ENCODE data around the gene ACAD8. TPM values are rescaled to one million over a fixed set of nuclear protein-coding genes. Genes with fewer than 3 reads are reported as not detected.
"Not testable (repeated sequence)": the region's sequence is repeated elsewhere in the genome, so short reads cannot be mapped to it uniquely, and the experiment has no call there.

ACAD8 gene
- total and polyA plus RNA-seq, 10 of the 15 experiments (the other 5 are each of a cell fraction or from before 2014, with no cell fraction given) = 9.9 to 34.8 (median 22.2) TPM

GRCh38 chr11:134277183-134278001 lies 24.0 kb downstream of the ACAD8 start (continued):
- TF ChIP-seq KDM1A (IDR thresholded peaks at IDR 0.05; ENCODE audit: borderline replicate concordance) = no peak

- DNase-seq (ENCODE audit: low read depth, low spot score) (no peak), ATAC-seq (no peak), FAIRE-seq (no peak)
- H2AFZ ChIP-seq (ENCODE audit: control insufficient read depth, low read depth, low read length) = no peak overlapping the region
- H3K9ac ChIP-seq (ENCODE audit: control insufficient read depth, insufficient read depth, low read length) = no peak overlapping the region
- H3K36me3 ChIP-seq (ENCODE audit: control insufficient read depth in 2 of 2, insufficient read depth in 2 of 2, low read length in 1 of 2) = no peaks in the 10 kb centered on the region
- intact Hi-C loops (cut with micrococcal nuclease; ENCODE audit: unreplicated experiment) (no loop called here), in situ Hi-C loops (cut with MboI) (no loop called here)
- H3K27ac ChIP-seq (ENCODE audit: control insufficient read depth, insufficient read depth) = no peak overlapping the region
- H3K4me3 ChIP-seq = no peak overlapping the region
- CTCF ChIA-PET = interaction anchor here (0.5 to 2.2 kb wide), 3 partner anchors 15 to 92 kb away, joined by 4 to 9 read pairs (median 5); no protein-coding TSS in a partner anchor
- H3K79me2 ChIP-seq (ENCODE audit: control insufficient read depth, insufficient read depth, low read length) = no peaks in the 10 kb centered on the region
- RAD21 ChIA-PET (ENCODE audit: unreplicated experiment) = no interaction called here
- no peak overlapping the region for H3K4me2 ChIP-seq (ENCODE audit: control insufficient read depth, insufficient read depth)
- peaks cover 10 to 22% of the 10 kb centered on the region in 2 experiments for H3K27me3 ChIP-seq (replicated peaks in 1 of 2; ENCODE audit: control insufficient read depth in 2 of 2, insufficient read depth in 2 of 2, low read length in 1 of 2)
- no peaks in the 10 kb centered on the region; the same call in 2 of the 3 replicates for H3K9me3 ChIP-seq (replicated peaks; ENCODE audit: control insufficient read depth, insufficient read depth, low read length)
- POLR2A ChIA-PET = no interaction called here
- 67% methylated on average over 4 of the region's 4 CpGs for WGBS (ENCODE audit: insufficient coverage, insufficient replicate concordance, low lambda C conversion rate, missing lambda C conversion rate)
- no peaks in the 10 kb centered on the region for H4K20me1 ChIP-seq (ENCODE audit: control insufficient read depth, insufficient read depth)
- H3K4me1 ChIP-seq (ENCODE audit: control insufficient read depth, insufficient read depth, low read length) = peaks cover 6% of the 10 kb centered on the region
- SMC1A ChIA-PET (ENCODE audit: uncharacterized antibody, unreplicated experiment) = interaction anchor here (0.6 kb wide), 1 partner anchor 187 kb away, joined by 3 read pairs; no protein-coding TSS in a partner anchor
- TF ChIP-seq TCF3 (IDR thresholded peaks at IDR 0.05; ENCODE audit: borderline replicate concordance, insufficient read depth, low read depth, low read length) (no peak), ESRRA (IDR thresholded peaks at IDR 0.05; ENCODE audit: low read length) (no peak), PBX3 (IDR thresholded peaks at IDR 0.05; ENCODE audit: insufficient replicate concordance, low read depth, low read length) (no peak)
- no TSS peak for BruUV-seq (replicated peaks)
Observed at GRCh38 chr11:134278356-134278755, 25.0 kb downstream of the ACAD8 start.

DNA sequence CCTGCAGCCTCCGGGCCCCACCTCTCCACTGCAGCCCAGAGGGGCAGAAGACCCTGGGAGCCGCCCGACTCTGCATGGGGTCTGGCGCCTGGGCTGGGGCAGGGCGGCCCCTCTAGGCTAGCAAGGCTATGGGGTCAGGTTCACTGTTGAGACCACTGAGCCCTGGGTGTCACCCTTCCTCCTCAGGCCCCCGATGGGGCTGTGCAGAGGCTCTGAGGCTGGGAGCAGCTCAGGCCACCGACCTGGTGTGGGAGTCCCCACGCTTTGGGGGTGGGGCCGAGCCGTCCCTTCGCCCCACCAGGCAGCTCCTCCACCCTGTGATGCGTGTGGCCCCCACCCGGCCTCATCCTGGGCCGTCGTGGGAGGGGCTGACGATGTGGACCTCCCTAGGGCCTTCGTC lies 28.3 kb downstream of the ACAD8 start:
- H3K4me1 ChIP-seq (ENCODE audit: control insufficient read depth, insufficient read depth, low read length); SMC1A ChIA-PET (ENCODE audit: uncharacterized antibody, unreplicated experiment); intact Hi-C loops (cut with micrococcal nuclease; ENCODE audit: unreplicated experiment); H3K36me3 ChIP-seq (ENCODE audit: control insufficient read depth in 2 of 2, insufficient read depth in 2 of 2, low read length in 1 of 2); FAIRE-seq; RAD21 ChIA-PET (ENCODE audit: unreplicated experiment); POLR2A ChIA-PET; H3K79me2 ChIP-seq (ENCODE audit: control insufficient read depth, insufficient read depth, low read length); H3K9me3 ChIP-seq (replicated peaks; ENCODE audit: control insufficient read depth, insufficient read depth, low read length); H3K4me2 ChIP-seq (ENCODE audit: control insufficient read depth, insufficient read depth); H3K4me3 ChIP-seq; H3K27me3 ChIP-seq (replicated peaks in 1 of 2; ENCODE audit: control insufficient read depth in 2 of 2, insufficient read depth in 2 of 2, low read length in 1 of 2); H2AFZ ChIP-seq (ENCODE audit: control insufficient read depth, low read depth, low read length); DNase-seq (ENCODE audit: low read depth, low spot score); H4K20me1 ChIP-seq (ENCODE audit: control insufficient read depth, insufficient read depth); CTCF ChIA-PET; ATAC-seq; in situ Hi-C loops (cut with MboI); BruUV-seq (replicated peaks); H3K9ac ChIP-seq (ENCODE audit: control insufficient read depth, insufficient read depth, low read length); H3K27ac ChIP-seq (ENCODE audit: control insufficient read depth, insufficient read depth): not testable (repeated sequence)
- 36% methylated on average over 9 of the region's 17 CpGs for WGBS (ENCODE audit: insufficient coverage, insufficient replicate concordance, low lambda C conversion rate, missing lambda C conversion rate)

All from GM12878 (cell line).